ENCODE data around the gene PCDH9.

GRCh38 chr13:66940113-66940512 is 290.0 kb downstream of the PCDH9 start:
- TF ChIP-seq CTCF (conservative IDR thresholded peaks at IDR 0.05; ENCODE audit: low read length) (no peak), EZH2phosphoT487 (IDR thresholded peaks at IDR 0.05; ENCODE audit: borderline replicate concordance) (no peak)

Data from Loucy (cell line).